Panc1 (cell line): ENCODE data around the gene GRAMD4. TPM values are rescaled to one million over a fixed set of nuclear protein-coding genes. Genes with fewer than 3 reads are reported as not detected.

ENCODE experiments used
- ATAC-seq: fragments of 200-7000 bp; cut with Tn5 transposase; 2 replicates; pipeline ENCODE4 v1.9.1; 2020; ENCODE audit warnings: mild to moderate bottlenecking, moderate library complexity
- BruUV-seq: library from RNA; stranded (reverse); fragments of 400-500 nt; replicated peaks from 2 replicates; lab custom pipeline; 2021; lab: Mats Ljungman, UMichigan
- CTCF ChIA-PET: fragments of 300-600 bp; sonication (Branson Sonifier 250); formaldehyde crosslinking; loops from one replicate; lab custom pipeline; 2022; ENCODE audit warnings: antibody characterized with exemption; lab: Charles Lee
- POLR2A ChIA-PET: fragments of 300-600 bp; sonication (Branson Sonifier 250); formaldehyde crosslinking; loops from one replicate; lab custom pipeline; 2022; ENCODE audit warnings: antibody characterized with exemption; lab: Charles Lee
- DNase-seq: peaks from one replicate; pipeline ENCODE4 v3.0.0-alpha.2; 2010; ENCODE audit warnings: low read depth, low spot score
- H3K27ac ChIP-seq: 2 replicates; pipeline ENCODE4 v1.5.1; 2011; ENCODE audit warnings: mild to moderate bottlenecking, low read length, inconsistent platforms
- H3K27me3 ChIP-seq: fragments of 200-500 bp; sonication (Bioruptor generic); 2 replicates; pipeline ENCODE4 v1.6.0; 2014; ENCODE audit warnings: low read length, inconsistent platforms; ENCODE audit not compliant: control insufficient read depth, insufficient read depth
- H3K36me3 ChIP-seq: fragments of 200-500 bp; sonication (Bioruptor generic); 2 replicates; pipeline ENCODE4 v1.5.1; 2014; ENCODE audit warnings: inconsistent platforms, mild to moderate bottlenecking, low read length, moderate library complexity; ENCODE audit not compliant: control insufficient read depth, insufficient read depth
- H3K4me1 ChIP-seq: 2 replicates; pipeline ENCODE4 v1.5.1; 2011; ENCODE audit warnings: inconsistent platforms, mild to moderate bottlenecking, low read length, moderate library complexity; ENCODE audit not compliant: control insufficient read depth, insufficient read depth
- H3K4me3 ChIP-seq, 2 experiments: 2 replicates each; pipeline ENCODE4 v1.5.1; 2011 to 2012; ENCODE audit warnings: low read depth in 2 of 2, low read length in 2 of 2, mild to moderate bottlenecking in 2 of 2, inconsistent platforms in 1 of 2, moderate library complexity in 1 of 2
- H3K9me3 ChIP-seq: fragments of 200-500 bp; sonication (Bioruptor generic); 2 replicates; pipeline ENCODE4 v1.5.1; 2014; ENCODE audit warnings: low read depth, mild to moderate bottlenecking, inconsistent platforms, low read length, moderate library complexity; ENCODE audit not compliant: control insufficient read depth, insufficient read depth
- POLR2AphosphoS5 ChIP-seq: IDR thresholded peaks from 2 replicates; pipeline ENCODE4 v1.6.1; 2012; ENCODE audit warnings: mild to moderate bottlenecking, low read depth, low read length, moderate library complexity
- SIN3A ChIP-seq: IDR thresholded peaks from 2 replicates; pipeline ENCODE4 v1.6.1; 2012; ENCODE audit warnings: low read depth, mild to moderate bottlenecking, low read length, moderate library complexity, borderline replicate concordance; ENCODE audit not compliant: insufficient read depth
- TCF7L2 ChIP-seq: IDR thresholded peaks from 2 replicates; pipeline ENCODE4 v1.6.1; 2011; ENCODE audit warnings: mild to moderate bottlenecking, low read depth, low read length, inconsistent platforms
- in situ Hi-C: cut with HindIII; loops from 2 replicates; pipeline ENCODE4 v1.10.0; 2016; ENCODE audit warnings: low sequenced_read_pairs, low pct_unique_long_range_greater_than_20kb
- intact Hi-C: fragments of 100-400 bp; cut with micrococcal nuclease; formaldehyde crosslinking; loops from one replicate; pipeline ENCODE4 v1.10.0; 2022; ENCODE audit not compliant: unreplicated experiment
- total RNA-seq: library from RNA; stranded (reverse); gene quantifications from one replicate; pipeline ENCODE4 v1.2.1, GENCODE V29; 2021; ENCODE audit not compliant: unreplicated experiment
- TF ChIP-seq, protein P1 (sequence below): fragments of 450-650 bp; IDR thresholded peaks from 2 replicates; pipeline ENCODE4 v1.5.1; 2017; ENCODE audit warnings: mild to moderate bottlenecking
- TF ChIP-seq, protein P2 (sequence below), 2 experiments: IDR thresholded peaks; 2 replicates each; pipeline ENCODE4 v1.6.1; 2011 to 2012; ENCODE audit warnings: low read depth in 2 of 2, control low read depth in 1 of 2, low read length in 1 of 2, mild to moderate bottlenecking in 1 of 2, moderate library complexity in 1 of 2; ENCODE audit not compliant: insufficient read depth in 1 of 2

The GRAMD4 gene
- total RNA-seq, 1 experiment from 2014 or later, result 30.8 TPM

DNA sequence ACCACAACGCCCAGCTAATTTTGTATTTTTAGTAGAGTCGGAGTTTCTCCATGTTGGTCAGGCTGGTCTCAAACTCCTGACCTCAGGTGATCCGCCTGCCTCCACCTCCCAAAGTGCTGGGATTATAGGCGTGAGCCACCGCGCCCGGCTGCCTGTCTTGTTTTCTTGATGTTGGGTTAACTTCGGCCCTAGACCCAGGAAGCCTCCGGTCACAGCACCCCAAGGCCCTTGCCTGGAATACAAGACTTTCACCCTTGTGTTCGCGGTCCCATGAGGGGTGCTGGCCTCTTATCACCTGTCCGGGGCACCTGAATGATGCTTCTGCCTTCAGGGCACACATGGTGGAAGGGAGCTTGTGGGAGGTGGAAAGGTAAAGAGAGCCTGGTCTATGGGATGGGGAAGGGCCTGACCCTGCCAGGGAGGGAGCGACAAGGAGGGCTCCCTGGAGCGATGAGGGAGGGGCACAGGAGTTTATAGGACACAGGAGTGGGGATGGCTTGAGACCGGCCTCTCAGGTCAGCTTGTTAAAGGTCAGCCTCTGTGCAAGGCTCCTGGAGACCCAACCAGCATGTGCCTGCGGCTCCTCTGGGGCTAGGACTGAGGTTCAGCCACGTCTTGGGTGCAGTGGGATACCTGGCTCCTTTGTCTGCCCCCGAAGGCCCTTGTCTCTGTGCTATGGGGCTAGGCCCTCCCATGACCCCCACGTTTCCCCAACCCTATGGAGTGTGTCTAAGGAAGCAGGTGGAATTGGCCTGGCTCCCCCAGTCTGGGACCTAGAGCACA, 34.7 kb upstream of the GRAMD4 start:
- H3K27ac ChIP-seq, result no peak overlapping the region
- no peaks in the 10 kb centered on the region for H3K36me3 ChIP-seq
- peaks cover 11% of the 10 kb centered on the region for H3K4me1 ChIP-seq
- no peak for ATAC-seq
- BruUV-seq, result no TSS peak
- intact Hi-C loops (no loop called here), in situ Hi-C loops (no loop called here)
- no peak for TF ChIP-seq SIN3A
- TF ChIP-seq, protein P1, sequence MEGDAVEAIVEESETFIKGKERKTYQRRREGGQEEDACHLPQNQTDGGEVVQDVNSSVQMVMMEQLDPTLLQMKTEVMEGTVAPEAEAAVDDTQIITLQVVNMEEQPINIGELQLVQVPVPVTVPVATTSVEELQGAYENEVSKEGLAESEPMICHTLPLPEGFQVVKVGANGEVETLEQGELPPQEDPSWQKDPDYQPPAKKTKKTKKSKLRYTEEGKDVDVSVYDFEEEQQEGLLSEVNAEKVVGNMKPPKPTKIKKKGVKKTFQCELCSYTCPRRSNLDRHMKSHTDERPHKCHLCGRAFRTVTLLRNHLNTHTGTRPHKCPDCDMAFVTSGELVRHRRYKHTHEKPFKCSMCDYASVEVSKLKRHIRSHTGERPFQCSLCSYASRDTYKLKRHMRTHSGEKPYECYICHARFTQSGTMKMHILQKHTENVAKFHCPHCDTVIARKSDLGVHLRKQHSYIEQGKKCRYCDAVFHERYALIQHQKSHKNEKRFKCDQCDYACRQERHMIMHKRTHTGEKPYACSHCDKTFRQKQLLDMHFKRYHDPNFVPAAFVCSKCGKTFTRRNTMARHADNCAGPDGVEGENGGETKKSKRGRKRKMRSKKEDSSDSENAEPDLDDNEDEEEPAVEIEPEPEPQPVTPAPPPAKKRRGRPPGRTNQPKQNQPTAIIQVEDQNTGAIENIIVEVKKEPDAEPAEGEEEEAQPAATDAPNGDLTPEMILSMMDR, result no peak
- no peak overlapping the region for H3K4me3 ChIP-seq
- ChIA-PET CTCF (no interaction called here), POLR2A (no interaction called here)
- no peaks in the 10 kb centered on the region for H3K27me3 ChIP-seq
- no peaks in the 10 kb centered on the region for H3K9me3 ChIP-seq
- no peak for DNase-seq

DNA sequence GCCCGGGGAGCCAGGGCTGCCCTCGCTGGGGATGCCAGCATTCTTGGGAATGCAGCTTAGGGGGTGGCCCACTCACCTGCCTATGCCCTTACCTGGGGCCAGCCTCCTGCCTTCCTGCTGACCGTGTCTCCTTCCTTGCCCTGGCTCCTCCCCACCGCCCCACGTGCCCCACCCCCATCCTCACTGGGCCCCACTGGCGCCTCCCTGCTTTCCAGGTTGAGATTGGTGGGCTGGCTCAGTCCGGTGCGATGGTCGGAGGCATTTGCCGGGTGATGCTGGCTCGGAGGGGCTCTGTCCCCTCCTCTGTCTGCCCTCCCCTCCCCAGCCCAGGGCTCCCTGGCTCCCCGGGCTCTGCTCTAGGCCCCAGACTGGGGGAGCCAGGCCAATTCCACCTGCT, 34.1 kb upstream of the GRAMD4 start:
- CTCF ChIA-PET, result no interaction called here
- intact Hi-C loops (no loop called here), in situ Hi-C loops (no loop called here)

More for the DNA sequence above, 34.1 kb upstream of the GRAMD4 start:
- ATAC-seq (no peak), DNase-seq (no peak)
- H3K27me3 ChIP-seq, result no peaks in the 10 kb centered on the region
- H3K4me3 ChIP-seq, result no peak overlapping the region
- H3K27ac ChIP-seq, result no peak overlapping the region
- H3K9me3 ChIP-seq, result no peaks in the 10 kb centered on the region
- no TSS peak for BruUV-seq
- peaks cover 10% of the 10 kb centered on the region for H3K4me1 ChIP-seq
- TF ChIP-seq, protein P2, sequence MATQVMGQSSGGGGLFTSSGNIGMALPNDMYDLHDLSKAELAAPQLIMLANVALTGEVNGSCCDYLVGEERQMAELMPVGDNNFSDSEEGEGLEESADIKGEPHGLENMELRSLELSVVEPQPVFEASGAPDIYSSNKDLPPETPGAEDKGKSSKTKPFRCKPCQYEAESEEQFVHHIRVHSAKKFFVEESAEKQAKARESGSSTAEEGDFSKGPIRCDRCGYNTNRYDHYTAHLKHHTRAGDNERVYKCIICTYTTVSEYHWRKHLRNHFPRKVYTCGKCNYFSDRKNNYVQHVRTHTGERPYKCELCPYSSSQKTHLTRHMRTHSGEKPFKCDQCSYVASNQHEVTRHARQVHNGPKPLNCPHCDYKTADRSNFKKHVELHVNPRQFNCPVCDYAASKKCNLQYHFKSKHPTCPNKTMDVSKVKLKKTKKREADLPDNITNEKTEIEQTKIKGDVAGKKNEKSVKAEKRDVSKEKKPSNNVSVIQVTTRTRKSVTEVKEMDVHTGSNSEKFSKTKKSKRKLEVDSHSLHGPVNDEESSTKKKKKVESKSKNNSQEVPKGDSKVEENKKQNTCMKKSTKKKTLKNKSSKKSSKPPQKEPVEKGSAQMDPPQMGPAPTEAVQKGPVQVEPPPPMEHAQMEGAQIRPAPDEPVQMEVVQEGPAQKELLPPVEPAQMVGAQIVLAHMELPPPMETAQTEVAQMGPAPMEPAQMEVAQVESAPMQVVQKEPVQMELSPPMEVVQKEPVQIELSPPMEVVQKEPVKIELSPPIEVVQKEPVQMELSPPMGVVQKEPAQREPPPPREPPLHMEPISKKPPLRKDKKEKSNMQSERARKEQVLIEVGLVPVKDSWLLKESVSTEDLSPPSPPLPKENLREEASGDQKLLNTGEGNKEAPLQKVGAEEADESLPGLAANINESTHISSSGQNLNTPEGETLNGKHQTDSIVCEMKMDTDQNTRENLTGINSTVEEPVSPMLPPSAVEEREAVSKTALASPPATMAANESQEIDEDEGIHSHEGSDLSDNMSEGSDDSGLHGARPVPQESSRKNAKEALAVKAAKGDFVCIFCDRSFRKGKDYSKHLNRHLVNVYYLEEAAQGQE (IDR thresholded peaks at IDR 0.05; ENCODE audit: insufficient read depth in 1 of 2, low read depth in 2 of 2, low read length in 1 of 2), result no peak
- TF ChIP-seq, protein P1, result no peak
- TF ChIP-seq SIN3A (no peak), TCF7L2 (no peak), POLR2AphosphoS5 (no peak)
- H3K36me3 ChIP-seq, result no peaks in the 10 kb centered on the region
- POLR2A ChIA-PET, result no interaction called here
